ENCODE results near the gene CHST2.

DNA sequence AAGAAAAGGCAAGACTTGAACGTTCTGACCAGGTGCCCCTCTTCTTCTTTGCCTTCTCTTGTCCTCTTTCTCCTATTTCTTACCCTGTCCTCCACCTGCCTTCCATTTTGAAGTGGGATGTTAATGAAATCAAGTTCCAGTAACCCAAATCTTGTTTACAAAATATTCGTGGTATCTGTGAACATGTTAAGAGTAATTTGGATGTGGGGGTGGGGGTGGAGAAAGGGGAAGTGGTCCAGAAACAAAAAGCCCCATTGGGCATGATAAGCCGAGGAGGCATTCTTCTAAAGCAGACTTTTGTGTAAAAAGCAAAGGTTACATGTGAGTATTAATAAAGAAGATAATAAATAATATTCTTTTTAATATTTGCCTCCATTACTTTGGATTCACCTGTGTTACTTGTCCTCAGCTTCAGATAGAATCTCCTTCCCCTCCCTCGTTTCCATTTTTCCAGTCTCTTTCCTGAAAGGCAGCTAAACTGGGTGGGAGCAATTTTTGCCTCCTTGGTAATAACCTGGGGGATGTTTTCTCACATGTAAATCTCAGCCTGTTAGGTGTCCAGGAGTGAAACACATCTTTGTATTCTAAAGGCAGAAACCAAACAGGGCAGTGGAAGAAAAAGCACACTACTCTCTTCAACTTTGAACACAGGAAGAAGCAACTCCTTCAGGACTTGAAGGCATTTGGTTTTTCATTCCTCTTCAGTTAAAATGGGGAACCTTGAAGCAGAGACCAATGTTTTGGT, 3.2 kb downstream of the CHST2 start:
- no peak for TF ChIP-seq ZNF274 (IDR thresholded peaks at IDR 0.05; ENCODE audit: low read depth, low read length)
- no peak for TF ChIP-seq YY1 (IDR thresholded peaks at IDR 0.05; ENCODE audit: insufficient read depth, insufficient read length)

Measured in NT2/D1 (cell line).